SJCRH30 (cell line): Measurements from ENCODE around the gene PIK3C2A. TPM values are rescaled to one million over a fixed set of nuclear protein-coding genes. Genes with fewer than 3 reads are reported as not detected.

Source experiments
- DNase-seq, 2 experiments: peaks; one replicate each; pipeline ENCODE4 v3.0.0-alpha.2; 2015 to 2020
- H3K27ac ChIP-seq: fragments of 250-450 bp; sonication (Bioruptor Pico); 2 replicates; pipeline ENCODE4 v1.5.1; 2020; ENCODE audit warnings: mild to moderate bottlenecking, moderate library complexity
- H3K27me3 ChIP-seq: fragments of 250-450 bp; sonication (Bioruptor Pico); 2 replicates; pipeline ENCODE4 v1.5.1; 2020; ENCODE audit warnings: mild to moderate bottlenecking, moderate library complexity
- H3K36me3 ChIP-seq: fragments of 250-450 bp; sonication (Bioruptor Pico); 2 replicates; pipeline ENCODE4 v1.5.1; 2020; ENCODE audit warnings: mild to moderate bottlenecking, moderate library complexity
- H3K4me1 ChIP-seq: fragments of 250-450 bp; sonication (Bioruptor Pico); 2 replicates; pipeline ENCODE4 v1.5.1; 2020; ENCODE audit warnings: mild to moderate bottlenecking, moderate library complexity
- H3K4me3 ChIP-seq: fragments of 250-450 bp; sonication (Bioruptor Pico); 2 replicates; pipeline ENCODE4 v1.5.1; 2020; ENCODE audit warnings: mild to moderate bottlenecking, moderate library complexity
- H3K9me3 ChIP-seq: fragments of 250-450 bp; sonication (Bioruptor Pico); replicated peaks from 2 replicates; pipeline ENCODE4 v1.5.1; 2020; ENCODE audit warnings: mild to moderate bottlenecking, moderate library complexity
- total RNA-seq: library from RNA; depleted of rRNA; stranded (reverse); fragments of >200 nt; shearing (Covaris generic); gene quantifications from 2 replicates; pipeline ENCODE4 v1.2.3, GENCODE V29; 2014

PIK3C2A gene
- total RNA-seq, 1 experiment from 2014 or later: 64.3 TPM

DNA sequence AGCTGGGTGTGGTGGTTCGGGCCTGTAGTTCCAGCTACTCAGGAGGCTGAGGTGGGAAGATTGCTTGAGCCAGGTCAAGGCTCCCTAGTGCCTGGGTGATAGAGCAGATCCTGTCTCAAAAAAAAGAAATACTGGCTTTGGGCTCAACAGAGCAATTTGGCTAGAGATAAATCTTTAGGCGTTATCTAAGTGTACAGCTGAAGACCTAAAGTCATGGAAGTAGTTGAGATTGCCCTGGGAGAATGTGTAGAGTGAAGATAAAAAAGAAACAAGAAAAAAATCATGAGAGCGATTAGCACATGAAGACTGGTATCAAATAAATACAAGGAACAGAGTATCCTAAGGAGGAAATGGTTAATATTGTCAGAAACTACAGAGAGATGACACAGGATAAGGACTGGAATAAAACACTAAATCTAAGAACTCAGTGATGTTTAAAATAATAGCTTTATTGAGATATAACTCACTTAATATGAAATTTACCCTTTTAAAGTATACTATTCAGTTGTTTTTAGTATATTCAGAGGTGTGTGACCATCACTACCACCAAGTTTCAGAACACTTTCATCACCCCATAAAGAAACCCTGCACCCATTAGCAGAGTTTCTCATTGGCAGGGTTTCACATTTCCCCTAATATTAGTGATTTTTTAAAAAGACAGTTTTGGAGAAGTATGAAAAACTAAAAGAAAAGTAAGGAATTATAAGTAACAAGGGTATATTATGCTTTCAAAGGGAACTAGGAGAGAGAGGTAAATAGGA, 20.7 kb downstream of the PIK3C2A start:
- H3K4me1 ChIP-seq: no peaks in the 10 kb centered on the region
- no peaks in the 10 kb centered on the region for H3K9me3 ChIP-seq
- no peaks in the 10 kb centered on the region for H3K27me3 ChIP-seq
- H3K36me3 ChIP-seq: peaks cover 7% of the 10 kb centered on the region
- H3K4me3 ChIP-seq: no peak overlapping the region
- no peak overlapping the region for H3K27ac ChIP-seq
- DNase-seq: no peak

DNA sequence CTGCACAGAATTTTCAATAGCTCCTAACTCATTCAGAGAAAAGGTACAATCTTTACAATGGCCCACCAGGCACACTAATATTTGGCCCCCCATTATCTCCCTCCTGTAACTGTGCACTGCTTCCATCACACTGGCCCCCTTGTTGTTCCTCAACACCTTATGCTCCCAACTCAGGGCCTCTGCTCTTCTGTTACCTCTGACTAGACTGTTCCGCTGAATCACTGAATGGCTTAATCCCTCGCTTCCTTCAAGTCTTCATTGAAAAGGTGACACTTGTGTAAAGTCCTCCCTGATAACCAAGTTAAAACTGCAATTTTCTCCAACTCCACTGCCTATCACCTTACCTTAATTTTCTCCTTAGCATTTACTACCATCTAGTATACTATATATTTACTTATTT, 21.8 kb downstream of the PIK3C2A start:
- Histone ChIP-seq H3K36me3 (peaks cover 2% of the 10 kb centered on the region), H3K4me1 (no peaks in the 10 kb centered on the region), H3K9me3 (no peaks in the 10 kb centered on the region), H3K27ac (no peak overlapping the region), H3K4me3 (no peak overlapping the region), H3K27me3 (no peaks in the 10 kb centered on the region)
- no peak for DNase-seq

DNA sequence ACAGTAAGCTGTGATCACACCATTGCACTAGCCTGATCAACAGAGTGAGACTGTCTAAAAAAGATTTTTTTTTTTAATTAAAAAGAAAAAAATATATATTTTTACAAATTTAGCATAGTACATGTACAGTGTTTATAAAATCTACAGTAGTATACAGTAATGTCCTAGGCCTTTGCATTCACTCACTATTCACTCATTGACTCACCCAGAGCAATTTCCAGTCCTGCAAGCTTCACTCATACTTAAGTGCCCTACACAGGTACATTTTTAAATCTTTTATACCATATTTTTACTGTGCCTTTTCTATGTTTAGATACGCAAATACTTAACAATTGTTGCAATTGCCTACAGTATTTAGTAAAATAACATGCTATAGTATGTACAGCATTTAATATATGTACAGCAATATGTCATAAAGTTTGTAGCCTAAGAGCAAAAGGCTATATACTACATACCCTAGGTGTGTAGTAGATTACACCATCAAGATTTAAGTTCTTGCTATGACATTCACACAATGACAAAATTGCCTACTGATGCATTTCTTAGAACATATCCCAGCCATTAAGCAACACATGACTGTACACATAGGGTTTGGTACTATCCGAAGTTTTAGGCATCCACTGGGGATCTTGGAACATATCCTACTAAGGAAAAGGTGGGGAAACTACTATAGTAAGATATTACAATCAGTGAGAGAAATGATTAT, 22.8 kb downstream of the PIK3C2A start:
- no peak for DNase-seq
- Histone ChIP-seq H3K9me3 (no peaks in the 10 kb centered on the region), H3K4me1 (no peaks in the 10 kb centered on the region), H3K36me3 (peaks cover 2% of the 10 kb centered on the region), H3K27me3 (no peaks in the 10 kb centered on the region), H3K4me3 (no peak overlapping the region), H3K27ac (no peak overlapping the region)

DNA sequence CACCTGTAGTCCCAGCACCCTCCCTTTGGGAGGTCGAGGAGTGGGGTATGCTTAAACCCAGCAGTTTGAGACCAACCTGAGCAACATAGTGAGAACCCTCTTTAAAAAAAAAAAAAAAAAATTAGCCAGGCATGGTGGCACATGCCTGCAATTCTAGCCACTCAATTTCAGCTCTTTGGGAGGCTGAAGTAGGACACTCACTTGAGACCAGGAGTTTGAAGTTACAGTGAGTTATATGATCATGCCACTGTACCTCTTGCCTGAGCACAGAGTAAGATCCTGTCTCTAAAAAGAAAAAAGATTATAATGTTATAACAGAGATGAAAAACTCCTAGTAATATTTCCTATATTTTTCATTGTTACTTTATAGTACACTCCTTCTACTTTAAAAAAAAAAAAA, 23.9 kb downstream of the PIK3C2A start:
- H3K4me1 ChIP-seq: no peaks in the 10 kb centered on the region
- H3K27me3 ChIP-seq: no peaks in the 10 kb centered on the region
- no peak overlapping the region for H3K27ac ChIP-seq
- no peak overlapping the region for H3K4me3 ChIP-seq
- H3K36me3 ChIP-seq: peaks cover 2% of the 10 kb centered on the region
- H3K9me3 ChIP-seq: no peaks in the 10 kb centered on the region
- DNase-seq: no peak

DNA sequence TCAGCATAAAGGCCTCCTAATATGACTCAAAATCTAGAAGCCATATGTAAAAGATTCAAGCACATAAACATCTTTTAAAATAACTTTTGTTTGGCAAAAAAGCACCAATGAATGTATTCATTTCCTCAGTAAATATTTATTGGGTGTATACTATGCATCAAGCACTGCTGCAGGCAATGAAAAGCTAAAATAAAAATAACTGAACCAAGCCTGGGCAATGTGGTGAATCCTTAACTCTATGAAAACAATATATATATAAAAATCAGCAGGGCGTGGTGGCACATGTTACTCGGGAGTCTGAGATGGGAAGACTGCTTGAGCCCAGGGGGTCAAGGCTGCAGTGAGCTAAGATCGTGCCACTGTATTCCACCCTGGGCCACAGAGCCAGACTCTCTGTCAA, 27.8 kb downstream of the PIK3C2A start:
- Histone ChIP-seq H3K4me1 (no peaks in the 10 kb centered on the region), H3K27me3 (no peaks in the 10 kb centered on the region), H3K27ac (no peak overlapping the region), H3K36me3 (peaks cover 2% of the 10 kb centered on the region), H3K9me3 (no peaks in the 10 kb centered on the region), H3K4me3 (no peak overlapping the region)
- DNase-seq: no peak

DNA sequence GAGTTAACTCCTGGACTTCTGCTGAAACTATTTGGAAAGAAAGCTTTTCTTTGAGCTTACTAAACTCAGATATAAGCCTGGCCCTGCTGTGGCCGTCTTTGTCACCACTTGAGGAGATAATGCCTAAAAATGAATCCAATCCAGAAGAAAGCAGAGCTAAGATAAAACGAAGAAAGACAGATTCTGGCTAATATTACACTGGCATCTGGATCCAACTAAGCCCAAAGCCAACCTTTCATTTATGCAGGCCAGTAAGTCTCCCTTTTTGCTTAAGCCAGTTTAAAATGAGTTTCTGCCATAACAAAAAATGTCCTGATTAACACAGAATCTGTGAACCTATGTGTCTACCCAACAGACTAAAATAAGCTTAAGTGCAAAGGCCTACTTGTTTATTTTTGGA, 34.5 kb downstream of the PIK3C2A start:
- Histone ChIP-seq H3K4me3 (no peak overlapping the region), H3K9me3 (no peaks in the 10 kb centered on the region), H3K27me3 (no peaks in the 10 kb centered on the region), H3K36me3 (peaks cover 16% of the 10 kb centered on the region), H3K4me1 (no peaks in the 10 kb centered on the region), H3K27ac (no peak overlapping the region)
- DNase-seq: no peak

DNA sequence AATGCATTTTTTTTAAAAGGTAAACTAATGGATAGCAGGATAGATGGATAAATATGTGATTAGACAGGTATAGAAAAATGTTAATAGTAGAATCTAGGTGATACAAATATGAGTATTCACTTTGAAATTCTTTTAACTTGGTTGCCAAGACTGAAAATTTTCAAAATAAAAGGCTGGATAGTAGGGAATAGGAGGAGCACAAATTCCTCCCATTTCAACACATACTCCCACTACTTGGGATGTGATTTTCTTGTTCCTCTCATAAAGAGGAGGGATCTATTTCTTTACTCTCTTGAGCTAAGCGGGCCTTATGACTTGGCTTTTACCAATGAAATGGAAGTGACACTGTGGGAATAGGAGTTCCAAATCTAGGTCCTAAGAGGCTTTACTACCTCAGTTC, 35.9 kb downstream of the PIK3C2A start:
- Histone ChIP-seq H3K4me3 (no peak overlapping the region), H3K27ac (no peak overlapping the region), H3K9me3 (no peaks in the 10 kb centered on the region), H3K27me3 (no peaks in the 10 kb centered on the region), H3K36me3 (peaks cover 20% of the 10 kb centered on the region), H3K4me1 (no peaks in the 10 kb centered on the region)
- DNase-seq: no peak

DNA sequence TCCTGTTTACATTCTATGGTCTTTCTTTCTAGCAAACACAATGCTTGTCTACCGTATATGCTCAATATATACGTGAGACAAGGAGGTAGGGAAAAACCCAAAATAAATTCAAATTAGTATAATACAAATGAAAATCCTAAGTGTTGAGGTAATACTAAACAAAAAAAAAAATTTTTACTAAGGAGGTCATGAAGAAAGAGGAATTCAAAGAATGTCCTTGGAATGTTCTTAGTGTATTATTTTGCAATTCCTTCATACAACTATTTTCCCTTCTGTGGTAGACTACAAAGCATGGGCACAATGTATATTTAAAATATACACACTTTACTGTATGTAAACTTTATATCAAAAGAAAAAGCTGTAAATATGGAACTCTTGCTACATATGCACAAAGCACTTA, 36.4 kb downstream of the PIK3C2A start:
- Histone ChIP-seq H3K9me3 (no peaks in the 10 kb centered on the region), H3K36me3 (peaks cover 20% of the 10 kb centered on the region), H3K27me3 (no peaks in the 10 kb centered on the region), H3K27ac (no peak overlapping the region), H3K4me1 (no peaks in the 10 kb centered on the region), H3K4me3 (no peak overlapping the region)
- DNase-seq: no peak

DNA sequence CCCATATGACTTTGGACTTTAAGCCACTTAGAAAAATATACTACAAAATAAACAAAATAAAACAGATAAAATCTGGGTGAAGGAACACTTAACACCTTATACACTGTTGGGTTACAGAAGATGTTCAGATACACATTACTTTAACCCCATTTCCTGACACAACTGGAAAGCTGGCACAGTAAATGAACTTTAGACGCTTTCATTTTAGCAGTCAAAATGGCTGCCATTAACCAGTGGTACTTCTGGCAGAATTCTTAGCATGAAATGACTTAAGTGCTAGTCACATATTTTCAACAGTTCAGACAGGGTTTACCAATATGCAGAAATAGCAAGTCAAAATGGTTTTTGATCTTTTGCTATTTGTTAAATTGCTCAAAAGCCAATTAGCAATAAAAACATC, 37.9 kb downstream of the PIK3C2A start:
- H3K27me3 ChIP-seq: no peaks in the 10 kb centered on the region
- H3K4me1 ChIP-seq: no peaks in the 10 kb centered on the region
- DNase-seq: no peak
- no peaks in the 10 kb centered on the region for H3K9me3 ChIP-seq
- H3K4me3 ChIP-seq: no peak overlapping the region
- H3K27ac ChIP-seq: no peak overlapping the region
- peaks cover 20% of the 10 kb centered on the region for H3K36me3 ChIP-seq

DNA sequence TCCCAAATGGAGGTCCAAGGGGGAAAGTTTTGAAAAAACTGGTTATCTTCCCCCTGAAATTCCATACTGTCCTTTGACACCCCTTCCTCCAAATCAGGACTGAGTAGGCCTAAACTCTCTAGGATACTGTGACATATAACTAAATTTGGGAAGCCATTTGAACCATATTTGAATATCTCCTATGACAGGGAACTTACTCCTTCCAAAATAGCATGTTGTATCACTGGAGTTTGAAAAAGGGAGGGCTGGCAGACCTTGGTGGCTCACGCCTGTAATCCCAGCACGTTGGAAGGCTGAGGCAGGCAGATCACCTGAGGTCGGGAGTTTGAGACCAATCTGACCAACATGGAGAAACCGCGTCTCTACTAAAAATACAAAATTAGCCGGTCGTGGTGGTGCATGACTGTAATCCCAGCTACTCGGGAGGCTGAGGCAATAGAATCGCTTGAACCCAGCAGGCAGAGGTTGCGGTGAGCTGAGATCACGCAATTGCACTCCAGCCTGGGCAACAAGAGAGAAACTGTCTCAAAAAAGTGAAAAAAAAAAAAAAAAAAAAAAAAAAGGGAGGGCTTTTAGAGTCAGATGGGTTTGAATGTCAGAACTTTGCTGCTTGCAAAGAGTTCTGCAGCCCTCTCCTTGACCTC, 42.4 kb downstream of the PIK3C2A start:
- DNase-seq: no peak
- Histone ChIP-seq H3K36me3 (peaks cover 20% of the 10 kb centered on the region), H3K27ac (no peak overlapping the region), H3K27me3 (no peaks in the 10 kb centered on the region), H3K4me1 (no peaks in the 10 kb centered on the region), H3K9me3 (no peaks in the 10 kb centered on the region), H3K4me3 (no peak overlapping the region)

DNA sequence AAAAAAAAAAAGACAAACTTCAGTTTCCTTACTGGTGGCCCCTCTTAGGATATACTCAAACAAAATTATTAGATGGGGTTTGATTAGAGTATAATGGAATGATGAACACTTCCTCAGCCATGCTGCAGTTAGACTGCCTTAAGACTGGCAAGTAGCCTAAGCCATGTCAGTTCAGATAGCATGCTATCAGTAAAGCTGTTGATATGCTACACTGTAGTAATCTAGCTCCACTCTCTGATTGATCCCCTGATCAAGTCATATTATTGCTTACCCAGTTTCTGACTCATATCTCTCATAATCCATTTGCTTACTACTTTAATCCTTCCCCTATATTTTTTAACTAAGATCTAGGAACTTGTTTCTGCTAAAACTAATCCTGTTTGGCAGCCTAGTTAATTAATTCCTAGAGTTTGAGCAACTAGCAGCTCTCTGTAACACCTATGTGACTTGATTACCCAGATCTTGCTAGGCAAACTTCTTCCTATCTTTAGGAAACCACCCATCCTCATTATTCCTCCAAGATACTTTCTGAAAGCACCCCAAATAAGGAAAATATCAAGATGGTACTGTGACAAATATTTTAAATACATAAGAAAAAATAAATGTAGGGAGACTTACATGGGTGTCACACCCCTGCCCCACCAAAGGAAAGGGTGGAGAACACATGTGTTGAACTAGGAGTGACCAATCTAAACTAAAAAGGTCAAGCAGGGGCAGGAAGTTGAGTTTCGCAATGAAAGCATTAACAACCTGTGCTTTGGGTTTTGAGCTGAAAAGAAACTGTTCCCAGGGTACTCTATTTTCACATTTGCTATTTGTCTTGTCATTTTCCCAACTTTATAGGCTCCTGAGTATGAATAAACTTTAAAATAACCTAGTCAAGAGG, 43.2 kb downstream of the PIK3C2A start:
- H3K27me3 ChIP-seq: no peaks in the 10 kb centered on the region
- H3K4me1 ChIP-seq: no peaks in the 10 kb centered on the region
- H3K4me3 ChIP-seq: no peak overlapping the region
- no peak for DNase-seq
- H3K27ac ChIP-seq: no peak overlapping the region
- H3K9me3 ChIP-seq: no peaks in the 10 kb centered on the region
- H3K36me3 ChIP-seq: peaks cover 17% of the 10 kb centered on the region

DNA sequence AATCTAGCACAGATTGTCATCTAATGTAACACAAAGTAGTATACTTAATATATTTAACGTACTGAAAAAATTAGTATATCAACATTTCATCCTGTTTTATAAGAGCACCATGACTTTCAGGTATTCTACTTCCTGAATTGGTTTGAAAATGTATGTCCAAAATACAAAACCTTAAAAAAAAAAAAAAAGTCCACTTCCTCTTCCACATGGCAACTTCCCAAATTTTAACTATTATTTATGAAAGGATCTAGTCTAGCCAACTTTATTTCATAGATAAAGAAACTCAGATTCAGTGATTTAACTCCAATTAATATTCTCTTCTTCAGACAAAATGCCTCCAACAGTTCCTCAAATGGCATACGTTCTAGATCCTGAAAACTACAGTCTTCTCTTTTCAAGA, 44.0 kb downstream of the PIK3C2A start:
- H3K4me1 ChIP-seq: no peaks in the 10 kb centered on the region
- no peak overlapping the region for H3K27ac ChIP-seq
- H3K4me3 ChIP-seq: no peak overlapping the region
- H3K9me3 ChIP-seq: no peaks in the 10 kb centered on the region
- H3K27me3 ChIP-seq: no peaks in the 10 kb centered on the region
- H3K36me3 ChIP-seq: peaks cover 13% of the 10 kb centered on the region
- DNase-seq: no peak

DNA sequence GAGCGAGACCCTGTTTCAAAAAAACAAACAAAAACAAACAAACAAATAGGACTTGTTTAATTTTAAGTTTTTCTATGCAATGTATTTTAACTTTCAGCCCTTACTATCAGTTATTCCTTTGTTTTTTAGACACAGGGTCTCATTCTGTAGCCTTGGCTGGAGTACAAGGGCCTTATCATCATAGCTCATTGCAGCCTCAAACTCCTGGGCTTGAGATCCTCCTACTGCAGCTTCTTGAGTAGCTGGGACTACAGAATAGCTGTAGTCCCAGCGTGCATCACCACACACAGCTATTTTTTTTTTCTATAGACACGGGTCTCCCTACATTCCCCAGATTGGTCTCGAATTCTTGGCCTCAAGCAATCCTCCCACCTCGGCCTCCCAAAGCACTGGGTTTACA, 44.5 kb downstream of the PIK3C2A start:
- Histone ChIP-seq H3K27me3 (no peaks in the 10 kb centered on the region), H3K4me3 (no peak overlapping the region), H3K4me1 (no peaks in the 10 kb centered on the region), H3K9me3 (no peaks in the 10 kb centered on the region), H3K36me3 (peaks cover 8% of the 10 kb centered on the region), H3K27ac (no peak overlapping the region)
- DNase-seq: no peak

DNA sequence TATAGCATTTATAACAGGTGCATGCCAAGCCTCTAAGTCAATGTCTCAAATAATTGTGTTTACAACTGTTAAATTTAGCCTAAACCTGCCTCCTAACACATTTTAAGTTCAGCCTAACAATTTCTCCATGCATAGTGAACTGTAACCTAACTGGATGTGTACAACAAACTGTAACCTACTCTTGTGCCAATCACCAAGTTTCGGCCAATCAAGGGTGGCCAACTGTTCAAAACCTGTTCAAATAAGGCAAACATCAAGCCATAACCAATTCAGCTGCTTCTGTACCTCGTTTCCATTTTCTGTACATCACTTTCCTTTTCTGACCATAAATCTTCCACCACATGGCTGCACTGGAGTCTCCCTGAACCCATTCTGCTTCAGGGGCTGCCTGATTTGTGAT, 45.4 kb downstream of the PIK3C2A start:
- no peaks in the 10 kb centered on the region for H3K9me3 ChIP-seq

DNA sequence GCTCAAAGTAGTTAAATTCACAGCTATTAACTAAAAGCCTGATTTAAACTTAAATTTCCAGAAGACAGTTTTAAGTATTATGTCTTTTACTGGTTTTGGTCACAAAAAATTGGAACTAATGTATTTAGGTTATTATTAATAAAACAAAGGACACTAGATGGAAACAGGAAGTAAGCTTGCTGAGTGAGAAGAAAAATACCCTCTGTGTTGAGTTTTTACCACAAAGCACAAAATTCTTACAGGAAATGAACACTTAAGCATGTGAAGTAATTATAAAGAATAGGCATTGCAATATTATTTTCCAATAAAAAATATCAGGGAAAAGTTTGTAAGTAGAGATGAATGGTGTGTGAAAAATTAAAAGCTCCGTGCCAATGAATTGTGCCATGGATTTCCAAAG, 46.3 kb downstream of the PIK3C2A start:
- no peak for DNase-seq
- Histone ChIP-seq H3K9me3 (no peaks in the 10 kb centered on the region), H3K36me3 (peaks cover 8% of the 10 kb centered on the region), H3K4me1 (no peaks in the 10 kb centered on the region), H3K27me3 (no peaks in the 10 kb centered on the region), H3K27ac (no peak overlapping the region), H3K4me3 (no peak overlapping the region)

More for the DNA sequence above, 45.4 kb downstream of the PIK3C2A start:
- H3K4me3 ChIP-seq: no peak overlapping the region
- DNase-seq: no peak
- no peaks in the 10 kb centered on the region for H3K27me3 ChIP-seq
- H3K27ac ChIP-seq: no peak overlapping the region
- peaks cover 8% of the 10 kb centered on the region for H3K36me3 ChIP-seq
- no peaks in the 10 kb centered on the region for H3K4me1 ChIP-seq
